Loucy (cell line): ENCODE measurements around the gene FAM53B.

ENCODE experiments used
- H2AFZ ChIP-seq: fragments of 200-600 bp; sonication (generic); 2 replicates; pipeline ENCODE4 v1.6.0; 2016; ENCODE audit warnings: antibody characterized with exemption, mild to moderate bottlenecking, low read length, moderate library complexity
- H3F3A ChIP-seq: fragments of 200-600 bp; 2 replicates; pipeline ENCODE4 v1.6.0; 2016; ENCODE audit warnings: antibody characterized with exemption, low read depth, mild to moderate bottlenecking
- H3K27me3 ChIP-seq: fragments of 200-600 bp; sonication (generic); 2 replicates; pipeline ENCODE4 v1.6.1; 2014; ENCODE audit warnings: low read length, mild to moderate bottlenecking; ENCODE audit not compliant: insufficient read depth, poor library complexity, severe bottlenecking
- H3K36me3 ChIP-seq: fragments of 200-600 bp; sonication (generic); 2 replicates; pipeline ENCODE4 v1.6.1; 2016; ENCODE audit warnings: low read length; ENCODE audit not compliant: insufficient read depth
- H3K4me1 ChIP-seq: fragments of 200-600 bp; sonication (generic); 2 replicates; pipeline ENCODE4 v1.5.1; 2014; ENCODE audit warnings: low read length, mild to moderate bottlenecking; ENCODE audit not compliant: insufficient read depth, poor library complexity, severe bottlenecking
- H3K4me2 ChIP-seq: fragments of 200-600 bp; sonication (generic); 2 replicates; pipeline ENCODE4 v1.6.0; 2014; ENCODE audit warnings: antibody characterized with exemption, low read length, low read depth, mild to moderate bottlenecking; ENCODE audit not compliant: poor library complexity, severe bottlenecking
- H3K4me3 ChIP-seq: fragments of 200-600 bp; sonication (generic); 2 replicates; pipeline ENCODE4 v1.5.1; 2014; ENCODE audit warnings: low read length, mild to moderate bottlenecking, mixed read lengths; ENCODE audit not compliant: poor library complexity, severe bottlenecking
- H3K79me2 ChIP-seq: fragments of 200-600 bp; sonication (generic); 2 replicates; pipeline ENCODE4 v1.6.1; 2014; ENCODE audit warnings: low read length; ENCODE audit not compliant: insufficient read depth
- H3K9ac ChIP-seq: fragments of 200-600 bp; sonication (generic); 2 replicates; pipeline ENCODE4 v1.6.0; 2014; ENCODE audit warnings: mild to moderate bottlenecking, low read depth, low read length, moderate library complexity; ENCODE audit not compliant: poor library complexity, severe bottlenecking
- H3K9me2 ChIP-seq: fragments of 200-600 bp; sonication (generic); replicated peaks from 2 replicates; pipeline ENCODE4 v1.6.1; 2016; ENCODE audit warnings: low read depth, low read length, mixed read lengths
- H3K9me3 ChIP-seq: fragments of 200-600 bp; sonication (generic); 2 replicates; pipeline ENCODE4 v1.6.1; 2014; ENCODE audit warnings: mild to moderate bottlenecking, antibody characterized with exemption, low read length, low read depth; ENCODE audit not compliant: insufficient read depth
- H4K20me1 ChIP-seq: fragments of 200-600 bp; sonication (generic); 2 replicates; pipeline ENCODE4 v1.6.0; 2014; ENCODE audit warnings: antibody characterized with exemption, low read length, mild to moderate bottlenecking; ENCODE audit not compliant: insufficient read depth, poor library complexity, severe bottlenecking
- EZH2phosphoT487 ChIP-seq: fragments of 200-600 bp; IDR thresholded peaks from 2 replicates; pipeline ENCODE4 v1.6.1; 2018; ENCODE audit warnings: antibody characterized with exemption, mild to moderate bottlenecking, moderate library complexity, borderline replicate concordance
- TF ChIP-seq, protein P1 (sequence below): fragments of 200-600 bp; sonication (generic); conservative IDR thresholded peaks from 2 replicates; pipeline ENCODE4 v1.5.1; 2014; ENCODE audit warnings: mild to moderate bottlenecking, antibody characterized with exemption, low read length

The FAM53B gene

DNA sequence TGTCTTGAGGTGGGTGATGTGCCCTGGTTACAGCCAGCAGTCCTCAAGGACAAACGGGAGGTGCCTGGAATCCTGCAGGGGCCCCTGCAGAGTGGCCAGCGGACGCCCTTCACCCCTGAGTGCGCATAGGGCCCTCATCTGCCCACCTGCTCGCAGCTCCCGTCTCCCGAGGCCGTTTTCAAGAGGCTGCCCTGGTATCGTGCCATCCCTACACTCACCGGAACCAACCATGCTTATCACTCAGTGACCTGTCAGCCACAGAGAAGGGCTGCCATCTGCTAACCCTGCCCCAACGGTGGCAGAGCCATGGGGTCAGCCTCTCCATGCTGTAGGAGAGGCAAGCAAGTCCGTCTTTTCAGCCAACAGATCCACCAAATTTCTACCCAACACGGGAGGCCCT, 122.0 kb downstream of the FAM53B start:
- H3K9me3 ChIP-seq, result no peaks in the 10 kb centered on the region
- H3K4me2 ChIP-seq, result no peak overlapping the region
- no peaks in the 10 kb centered on the region for H3F3A ChIP-seq
- no peaks in the 10 kb centered on the region for H3K9me2 ChIP-seq
- H3K27me3 ChIP-seq, result no peaks in the 10 kb centered on the region
- H3K36me3 ChIP-seq, result peaks cover 39% of the 10 kb centered on the region; the same call in 1 of the 2 replicates
- no peak for TF ChIP-seq EZH2phosphoT487
- TF ChIP-seq, protein P1, sequence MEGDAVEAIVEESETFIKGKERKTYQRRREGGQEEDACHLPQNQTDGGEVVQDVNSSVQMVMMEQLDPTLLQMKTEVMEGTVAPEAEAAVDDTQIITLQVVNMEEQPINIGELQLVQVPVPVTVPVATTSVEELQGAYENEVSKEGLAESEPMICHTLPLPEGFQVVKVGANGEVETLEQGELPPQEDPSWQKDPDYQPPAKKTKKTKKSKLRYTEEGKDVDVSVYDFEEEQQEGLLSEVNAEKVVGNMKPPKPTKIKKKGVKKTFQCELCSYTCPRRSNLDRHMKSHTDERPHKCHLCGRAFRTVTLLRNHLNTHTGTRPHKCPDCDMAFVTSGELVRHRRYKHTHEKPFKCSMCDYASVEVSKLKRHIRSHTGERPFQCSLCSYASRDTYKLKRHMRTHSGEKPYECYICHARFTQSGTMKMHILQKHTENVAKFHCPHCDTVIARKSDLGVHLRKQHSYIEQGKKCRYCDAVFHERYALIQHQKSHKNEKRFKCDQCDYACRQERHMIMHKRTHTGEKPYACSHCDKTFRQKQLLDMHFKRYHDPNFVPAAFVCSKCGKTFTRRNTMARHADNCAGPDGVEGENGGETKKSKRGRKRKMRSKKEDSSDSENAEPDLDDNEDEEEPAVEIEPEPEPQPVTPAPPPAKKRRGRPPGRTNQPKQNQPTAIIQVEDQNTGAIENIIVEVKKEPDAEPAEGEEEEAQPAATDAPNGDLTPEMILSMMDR, result no peak
- peaks cover 13% of the 10 kb centered on the region; the same call in 1 of the 2 replicates for H3K79me2 ChIP-seq
- H4K20me1 ChIP-seq, result no peaks in the 10 kb centered on the region
- peaks cover 3% of the 10 kb centered on the region for H3K4me1 ChIP-seq
- H3K9ac ChIP-seq, result no peak overlapping the region
- no peak overlapping the region for H2AFZ ChIP-seq
- H3K4me3 ChIP-seq, result no peak overlapping the region

DNA sequence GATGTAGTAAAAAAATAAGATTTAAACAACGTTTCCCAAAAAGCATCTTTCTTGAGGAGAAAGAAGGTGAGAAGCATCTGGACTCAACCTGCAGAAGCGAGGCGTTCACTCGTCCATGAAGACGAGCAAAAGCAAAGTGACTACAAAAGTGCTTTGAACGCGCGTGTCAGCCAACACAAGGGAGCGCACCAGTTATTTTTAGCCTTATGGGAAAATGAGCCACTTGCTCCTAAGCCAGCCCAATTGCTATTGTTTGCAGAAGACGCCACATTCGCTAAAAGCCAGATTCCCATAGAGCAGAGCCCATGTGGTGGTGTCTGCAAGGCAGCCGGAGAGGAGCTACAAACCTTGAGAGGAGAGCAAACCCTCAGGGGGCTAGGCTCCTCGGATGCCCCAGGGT, 122.5 kb downstream of the FAM53B start:
- Histone ChIP-seq H3K9me2 (no peaks in the 10 kb centered on the region), H3K9me3 (no peaks in the 10 kb centered on the region), H3F3A (no peaks in the 10 kb centered on the region), H3K27me3 (no peaks in the 10 kb centered on the region), H3K9ac (no peak overlapping the region), H3K79me2 (peaks cover 10% of the 10 kb centered on the region; the same call in 1 of the 2 replicates), H3K4me2 (no peak overlapping the region), H3K4me1 (peaks cover 3% of the 10 kb centered on the region), H3K4me3 (no peak overlapping the region), H2AFZ (no peak overlapping the region), H4K20me1 (no peaks in the 10 kb centered on the region), H3K36me3 (peaks cover 44% of the 10 kb centered on the region; the same call in 1 of the 2 replicates)
- no peak for TF ChIP-seq EZH2phosphoT487
- TF ChIP-seq, protein P1, result no peak

DNA sequence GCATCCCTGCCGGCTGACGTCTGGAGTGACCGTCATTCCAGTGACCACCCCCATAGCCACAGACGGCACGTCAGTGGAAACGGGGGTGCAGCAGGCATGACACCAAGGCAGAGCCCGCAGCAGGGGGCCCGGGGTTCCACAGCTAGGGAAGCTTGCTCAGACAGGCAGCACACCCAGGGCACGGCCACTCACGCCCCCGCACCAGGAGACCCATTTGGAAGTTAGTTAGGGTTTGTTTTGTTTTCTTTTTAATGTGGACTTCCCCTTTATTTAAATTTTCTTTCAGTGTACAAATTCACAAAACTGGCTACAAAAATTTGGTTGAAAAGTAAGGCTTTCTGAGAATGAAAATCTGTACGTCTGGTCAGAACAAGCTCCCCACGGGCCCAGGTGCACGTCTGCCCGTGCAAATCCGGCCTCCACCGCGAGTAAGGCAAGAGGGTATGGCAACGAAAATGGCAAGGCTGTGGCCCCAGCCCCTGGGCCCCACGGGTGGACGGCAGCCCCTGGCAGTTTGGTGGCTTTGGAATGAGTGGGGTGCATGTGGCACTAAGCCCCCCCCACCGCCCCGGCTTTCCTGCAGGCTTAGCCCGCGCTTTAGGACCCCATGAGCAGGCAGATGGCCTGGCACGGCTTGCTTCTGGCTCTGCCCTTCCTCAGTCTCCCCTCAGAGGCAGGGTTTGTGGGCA, 124.2 kb downstream of the FAM53B start:
- Histone ChIP-seq H3K79me2 (0 out of 2 replicates have a peak, but pooled peaks cover 5% of the 10 kb centered on the region), H3K4me1 (peaks cover 3% of the 10 kb centered on the region), H3K36me3 (peaks cover 44% of the 10 kb centered on the region; the same call in 1 of the 2 replicates), H4K20me1 (no peaks in the 10 kb centered on the region), H3K4me3 (no peak overlapping the region), H3K9me2 (no peaks in the 10 kb centered on the region), H3K4me2 (no peak overlapping the region), H3K27me3 (no peaks in the 10 kb centered on the region), H3K9me3 (no peaks in the 10 kb centered on the region), H3F3A (no peaks in the 10 kb centered on the region), H3K9ac (no peak overlapping the region), H2AFZ (no peak overlapping the region)
- TF ChIP-seq EZH2phosphoT487, result no peak
